ENCODE results near the gene MYLK.
A peak's percentile ranks its signal among the peaks of the same experiment; 100 is the strongest.
"Not testable (repeated sequence)": the region's sequence is repeated elsewhere in the genome, so short reads cannot be mapped to it uniquely, and the experiment has no call there.

Gene MYLK

GRCh38 chr3:123621850-123622189 is 262.3 kb downstream of the MYLK start:
- Histone ChIP-seq H3K36me3 (ENCODE audit: insufficient read depth, low read length) (no peaks in the 10 kb centered on the region), H3K27ac (no peak overlapping the region), H3K4me3 (no peak overlapping the region), H3K9me3 (ENCODE audit: low read depth, low read length) (no peaks in the 10 kb centered on the region), H3K9ac (ENCODE audit: insufficient read length) (no peak overlapping the region)
- DNase-seq (ENCODE audit: low read depth, low spot score): no peak
- TF ChIP-seq EZH2 (IDR thresholded peaks at IDR 0.05) (no peak), POLR2AphosphoS5 (IDR thresholded peaks at IDR 0.05; ENCODE audit: borderline replicate concordance, low read depth, low read length) (no peak), FOXP2 (optimal IDR thresholded peaks at IDR 0.05; ENCODE audit: control extremely low read depth, extremely low read length, insufficient read depth) (no peak)

DNA sequence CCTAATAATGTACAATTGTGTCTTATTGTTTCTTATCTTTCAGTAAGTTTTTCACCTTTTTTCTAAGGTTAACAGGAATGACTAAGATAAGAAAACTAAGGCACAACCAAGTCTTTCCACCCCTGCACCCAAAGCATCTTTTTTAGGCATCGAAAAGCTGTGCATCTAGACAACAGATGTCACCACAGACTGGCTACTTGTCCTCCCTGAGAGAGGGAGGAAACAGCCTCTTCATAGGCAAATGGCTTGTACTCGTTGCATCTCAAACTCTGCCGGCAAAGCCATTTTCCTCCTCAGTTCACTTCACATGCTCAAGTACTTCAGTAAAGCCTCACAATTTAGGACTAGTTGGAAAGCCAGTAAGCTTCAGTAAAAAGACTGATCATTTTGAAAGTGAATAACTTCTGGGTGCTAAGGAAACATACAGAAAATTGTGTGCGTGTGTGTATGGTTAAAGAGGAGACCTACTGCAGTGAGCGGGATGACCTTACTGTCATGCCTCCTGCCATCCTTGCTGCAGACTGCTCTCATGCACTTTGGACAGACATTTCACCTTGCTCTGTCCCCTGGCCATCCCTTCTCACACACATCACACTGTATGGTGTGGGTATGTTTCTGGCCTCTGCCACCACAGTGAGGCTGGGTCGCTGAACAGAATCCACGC is 262.8 kb downstream of the MYLK start:
- TF ChIP-seq FOXP2 (optimal IDR thresholded peaks at IDR 0.05; ENCODE audit: control extremely low read depth, extremely low read length, insufficient read depth): no peak
- no peaks in the 10 kb centered on the region for H3K9me3 ChIP-seq (ENCODE audit: low read depth, low read length)
- no peak overlapping the region for H3K9ac ChIP-seq (ENCODE audit: insufficient read length)
- no peak overlapping the region for H3K4me3 ChIP-seq
- H3K36me3 ChIP-seq (ENCODE audit: insufficient read depth, low read length): no peaks in the 10 kb centered on the region
- no peak overlapping the region for H3K27ac ChIP-seq
- no peak for DNase-seq (ENCODE audit: low read depth, low spot score)

DNA sequence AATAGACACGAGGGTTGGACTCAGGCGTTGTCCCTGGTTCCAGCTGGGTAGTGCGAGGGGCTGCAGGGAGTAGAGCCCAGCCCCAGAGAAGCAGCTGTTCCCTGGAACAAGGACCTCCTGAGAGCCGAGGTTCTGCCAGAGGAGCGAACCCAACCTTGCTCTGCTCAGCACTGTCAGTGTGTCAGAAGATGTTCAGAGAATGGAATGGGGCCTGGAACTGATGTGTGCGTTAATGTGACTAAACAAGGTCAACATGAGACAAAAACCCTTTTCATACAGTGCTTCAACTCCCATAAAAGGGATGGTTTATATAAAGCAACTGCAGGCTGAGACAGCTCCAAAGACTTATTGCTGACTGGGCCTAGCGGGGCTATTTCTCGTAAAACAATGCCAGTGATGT is 263.8 kb downstream of the MYLK start:
- no peak overlapping the region for H3K9ac ChIP-seq (ENCODE audit: insufficient read length)
- no peak for DNase-seq (ENCODE audit: low read depth, low spot score)
- TF ChIP-seq EZH2 (IDR thresholded peaks at IDR 0.05): no peak
- no peak for TF ChIP-seq FOXP2 (optimal IDR thresholded peaks at IDR 0.05; ENCODE audit: control extremely low read depth, extremely low read length, insufficient read depth)
- TF ChIP-seq POLR2AphosphoS5 (IDR thresholded peaks at IDR 0.05; ENCODE audit: borderline replicate concordance, low read depth, low read length): no peak
- no peak overlapping the region for H3K4me3 ChIP-seq
- no peak overlapping the region for H3K27ac ChIP-seq
- H3K9me3 ChIP-seq (ENCODE audit: low read depth, low read length): no peaks in the 10 kb centered on the region
- H3K36me3 ChIP-seq (ENCODE audit: insufficient read depth, low read length): no peaks in the 10 kb centered on the region

- H3K36me3 ChIP-seq (ENCODE audit: insufficient read depth, low read length): no peaks in the 10 kb centered on the region
- DNase-seq (ENCODE audit: low read depth, low spot score): peak; percentile 83
- no peak overlapping the region for H3K9ac ChIP-seq (ENCODE audit: insufficient read length)
- no peaks in the 10 kb centered on the region for H3K9me3 ChIP-seq (ENCODE audit: low read depth, low read length)
- TF ChIP-seq POLR2AphosphoS5 (IDR thresholded peaks at IDR 0.05; ENCODE audit: borderline replicate concordance, low read depth, low read length) (no peak), FOXP2 (optimal IDR thresholded peaks at IDR 0.05; ENCODE audit: control extremely low read depth, extremely low read length, insufficient read depth) (no peak), EZH2 (IDR thresholded peaks at IDR 0.05) (no peak)
- peak overlapping the region; percentile 42 for H3K4me3 ChIP-seq
- H3K27ac ChIP-seq: peak overlapping the region; percentile 21; the same call in 1 of the 2 replicates
These were observed 265.2 kb downstream of the MYLK start for GRCh38 chr3:123618768-123619484.

- no peak for TF ChIP-seq EZH2 (IDR thresholded peaks at IDR 0.05)
- no peak for TF ChIP-seq FOXP2 (optimal IDR thresholded peaks at IDR 0.05; ENCODE audit: control extremely low read depth, extremely low read length, insufficient read depth)
- TF ChIP-seq POLR2AphosphoS5 (IDR thresholded peaks at IDR 0.05; ENCODE audit: borderline replicate concordance, low read depth, low read length): no peak
- no peaks in the 10 kb centered on the region for H3K9me3 ChIP-seq (ENCODE audit: low read depth, low read length)
- peak overlapping the region; percentile 21; the same call in 1 of the 2 replicates for H3K27ac ChIP-seq
- no peak for DNase-seq (ENCODE audit: low read depth, low spot score)
- peak overlapping the region; percentile 42 for H3K4me3 ChIP-seq
- H3K36me3 ChIP-seq (ENCODE audit: insufficient read depth, low read length): no peaks in the 10 kb centered on the region
- no peak overlapping the region for H3K9ac ChIP-seq (ENCODE audit: insufficient read length)
These were observed 265.9 kb downstream of the MYLK start for GRCh38 chr3:123618076-123618708.

DNA sequence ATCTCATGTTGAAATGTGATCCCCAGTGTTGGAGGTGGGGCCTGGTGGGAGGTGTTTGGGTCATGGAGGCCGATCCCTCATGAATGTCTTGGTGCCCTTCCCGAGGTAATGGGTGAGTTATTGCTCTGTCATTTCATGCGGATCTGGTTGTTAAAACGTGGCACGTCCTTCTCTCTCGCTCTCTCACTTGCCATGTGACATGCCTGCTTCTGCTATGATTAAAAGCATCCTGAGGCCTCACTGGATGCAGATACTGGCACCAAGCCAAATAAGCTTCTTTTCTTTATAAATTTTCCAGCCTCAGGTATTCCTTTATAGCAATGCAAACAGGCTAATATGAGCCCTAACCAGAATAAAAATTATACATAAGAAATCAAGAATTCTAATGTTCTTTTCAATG is 267.5 kb downstream of the MYLK start:
- Histone ChIP-seq H3K9me3 (ENCODE audit: low read depth, low read length) (no peaks in the 10 kb centered on the region), H3K9ac (ENCODE audit: insufficient read length) (no peak overlapping the region), H3K36me3 (ENCODE audit: insufficient read depth, low read length) (no peaks in the 10 kb centered on the region; the same call in 1 of the 2 replicates), H3K27ac (no peak overlapping the region), H3K4me3 (no peak overlapping the region)
- no peak for DNase-seq (ENCODE audit: low read depth, low spot score)
- no peak for TF ChIP-seq FOXP2 (optimal IDR thresholded peaks at IDR 0.05; ENCODE audit: control extremely low read depth, extremely low read length, insufficient read depth)

DNA sequence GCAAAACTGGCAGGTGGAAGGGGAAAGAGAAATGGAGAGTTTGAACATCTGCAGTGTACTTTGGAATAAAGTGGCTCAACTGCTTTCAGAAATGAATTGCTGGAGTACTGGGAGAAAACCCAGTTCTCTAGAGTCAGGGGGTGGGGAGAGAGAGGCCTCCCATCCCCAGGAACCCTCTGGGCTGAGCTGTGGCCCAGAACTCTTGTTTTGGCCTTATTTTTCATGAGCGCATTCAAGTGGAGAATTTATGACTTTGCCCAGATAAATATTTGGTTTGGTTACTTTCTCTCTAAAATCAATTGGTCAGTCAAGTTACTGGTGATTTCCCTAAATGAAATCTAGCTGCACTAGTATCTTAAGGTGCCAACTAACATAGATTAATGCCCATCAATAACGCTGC is 270.6 kb downstream of the MYLK start:
- no peak overlapping the region for H3K27ac ChIP-seq
- no peaks in the 10 kb centered on the region for H3K9me3 ChIP-seq (ENCODE audit: low read depth, low read length)
- no peak for TF ChIP-seq FOXP2 (optimal IDR thresholded peaks at IDR 0.05; ENCODE audit: control extremely low read depth, extremely low read length, insufficient read depth)
- no peak for TF ChIP-seq POLR2AphosphoS5 (IDR thresholded peaks at IDR 0.05; ENCODE audit: borderline replicate concordance, low read depth, low read length)
- TF ChIP-seq EZH2 (IDR thresholded peaks at IDR 0.05): no peak
- no peak overlapping the region for H3K4me3 ChIP-seq
- H3K36me3 ChIP-seq (ENCODE audit: insufficient read depth, low read length): no peaks in the 10 kb centered on the region; the same call in 1 of the 2 replicates
- no peak for DNase-seq (ENCODE audit: low read depth, low spot score)
- no peak overlapping the region for H3K9ac ChIP-seq (ENCODE audit: insufficient read length)

- not testable (repeated sequence) for H3K36me3 ChIP-seq (ENCODE audit: insufficient read depth, low read length); H3K27ac ChIP-seq; H3K9ac ChIP-seq (ENCODE audit: insufficient read length); DNase-seq (ENCODE audit: low read depth, low spot score); H3K4me3 ChIP-seq; H3K9me3 ChIP-seq (ENCODE audit: low read depth, low read length)
These were observed 272.5 kb downstream of the MYLK start for GRCh38 chr3:123611674-123612073.

All from SK-N-MC (cell line).